Measurements from ENCODE around the gene PRKCSH.
A peak's percentile ranks its signal among the peaks of the same experiment; 100 is the strongest.
"Not testable (repeated sequence)": the region's sequence is repeated elsewhere in the genome, so short reads cannot be mapped to it uniquely, and the experiment has no call there.

PRKCSH gene

DNA sequence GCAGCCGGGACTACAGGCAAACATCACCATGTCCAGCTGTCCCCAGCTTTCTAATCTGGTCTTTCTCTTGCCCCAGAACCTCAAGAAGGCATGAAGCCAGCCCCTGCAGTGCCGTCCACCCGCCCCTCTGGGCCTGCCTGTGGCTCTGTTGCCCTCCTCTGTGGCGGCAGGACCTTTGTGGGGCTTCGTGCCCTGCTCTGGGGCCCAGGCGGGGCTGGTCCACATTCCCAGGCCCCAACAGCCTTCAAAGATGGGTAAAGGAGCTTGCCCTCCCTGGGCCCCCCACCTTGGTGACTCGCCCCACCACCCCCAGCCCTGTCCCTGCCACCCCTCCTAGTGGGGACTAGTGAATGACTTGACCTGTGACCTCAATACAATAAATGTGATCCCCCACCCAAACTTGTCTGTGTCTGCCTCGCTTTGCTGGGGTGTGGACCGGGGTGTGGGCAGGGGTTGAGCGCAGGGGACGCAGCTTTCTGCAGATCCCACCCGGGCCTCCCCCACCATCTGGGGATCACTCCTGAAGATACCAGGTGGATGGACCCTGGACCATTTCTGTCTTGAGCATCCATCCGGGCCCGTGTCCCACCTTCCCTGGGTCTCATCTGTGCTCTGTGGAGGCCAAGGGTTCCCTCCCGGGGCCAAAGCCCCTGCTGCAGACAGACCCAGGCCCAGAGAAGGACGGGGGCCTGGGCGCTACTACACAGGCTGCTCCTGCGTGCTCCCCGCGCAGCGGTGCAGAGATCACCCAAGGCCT is 15.3 kb downstream of the PRKCSH start:
- no peak for DNase-seq (ENCODE audit: low read depth)

DNA sequence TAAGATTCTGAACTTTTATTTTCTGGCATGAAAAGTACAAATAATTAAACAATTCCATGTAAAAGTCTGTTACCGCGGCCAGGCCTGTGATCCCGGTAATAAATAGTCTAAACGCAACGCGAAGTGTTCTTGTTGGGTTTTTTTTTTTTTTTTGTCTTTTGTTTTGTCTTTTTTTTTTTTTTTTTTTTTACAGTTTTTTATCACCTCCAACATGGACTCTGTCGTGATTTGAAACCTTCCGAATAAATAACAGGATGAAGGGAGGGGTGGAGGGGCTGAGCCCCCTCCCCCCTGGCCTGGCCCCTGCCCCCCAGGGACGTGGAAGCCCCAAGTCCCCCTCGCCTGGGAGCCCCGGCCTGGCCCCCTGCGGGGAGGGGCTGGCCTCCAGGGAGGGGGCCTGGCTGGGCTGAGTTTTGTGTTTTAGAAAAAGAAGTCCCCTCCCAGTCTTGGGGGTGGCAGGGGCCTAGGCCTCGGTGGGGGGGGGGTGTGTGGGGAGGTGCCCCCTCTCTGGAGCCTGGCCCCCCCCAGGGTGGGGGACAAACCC is 16.0 kb downstream of the PRKCSH start:
- DNase-seq (ENCODE audit: low read depth), result no peak

DNA sequence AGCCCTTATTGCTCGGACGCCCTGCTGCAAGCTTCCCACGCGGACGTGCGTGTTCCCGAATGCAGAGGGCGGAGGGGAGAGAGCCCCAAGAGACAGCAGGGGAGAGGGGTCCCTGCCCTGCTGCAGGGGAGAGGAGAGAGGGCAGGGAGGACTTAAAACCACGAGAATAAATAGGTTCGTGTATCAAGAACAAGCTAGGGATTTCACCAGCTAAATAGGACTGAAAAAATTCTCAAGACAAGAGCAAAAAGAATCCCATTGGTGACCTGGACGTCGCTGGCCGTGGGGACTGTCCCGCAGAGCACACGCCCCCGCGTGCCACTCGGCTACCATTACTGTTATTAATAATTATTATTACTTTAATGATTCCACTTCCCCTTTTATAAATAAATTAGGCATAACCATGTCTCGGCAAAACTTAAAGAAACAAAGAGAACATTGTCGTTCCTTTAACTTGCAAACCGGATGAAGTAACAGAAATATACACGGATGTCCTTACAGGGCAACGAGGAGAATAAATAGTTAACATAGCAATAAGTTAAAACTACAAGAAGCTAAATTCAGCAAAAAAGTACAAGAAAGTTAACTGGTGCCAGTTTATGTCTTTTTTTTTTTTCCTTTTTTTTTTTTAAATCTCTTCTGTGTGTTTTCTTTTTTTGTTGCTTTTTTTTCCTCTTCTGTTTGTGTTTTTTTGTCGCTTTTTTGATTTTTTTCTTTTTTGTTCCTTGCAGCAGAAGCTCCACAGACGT is 16.6 kb downstream of the PRKCSH start:
- DNase-seq (ENCODE audit: low read depth), result no peak

DNA sequence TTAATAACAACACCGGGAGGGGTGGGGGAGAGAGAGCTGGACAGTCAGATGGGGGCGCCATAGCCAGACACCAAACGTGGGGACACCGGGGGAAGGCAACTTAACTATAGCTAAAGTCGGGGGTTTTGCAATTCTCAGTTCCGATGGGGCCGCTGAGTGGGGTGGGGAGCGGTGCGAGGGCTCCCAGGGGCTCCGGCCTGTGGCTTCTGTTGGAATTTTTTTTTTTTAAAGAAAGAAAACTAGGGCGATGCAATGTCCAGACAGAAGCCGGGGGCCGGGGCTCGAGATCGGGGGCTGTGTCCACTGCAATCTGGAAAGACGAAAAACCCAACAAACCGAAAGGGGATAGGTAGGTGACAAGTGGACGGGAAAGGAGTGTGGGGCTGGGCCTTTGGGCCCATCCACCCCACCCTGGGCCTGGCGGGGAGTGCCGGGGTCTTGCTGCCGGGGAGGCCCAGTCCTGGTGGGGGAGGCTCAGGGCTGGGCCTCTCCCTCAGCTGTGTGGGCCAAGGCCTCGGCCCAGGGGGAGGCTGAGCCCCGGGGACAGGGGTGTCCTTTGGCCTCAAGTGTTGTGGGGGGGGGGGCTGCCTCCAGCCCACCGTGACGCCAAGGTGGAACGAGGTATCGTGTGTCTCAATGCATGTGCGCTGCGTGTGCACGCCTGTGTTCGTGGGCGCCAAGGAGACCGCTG is 17.3 kb downstream of the PRKCSH start:
- DNase-seq (ENCODE audit: low read depth), result no peak

DNA sequence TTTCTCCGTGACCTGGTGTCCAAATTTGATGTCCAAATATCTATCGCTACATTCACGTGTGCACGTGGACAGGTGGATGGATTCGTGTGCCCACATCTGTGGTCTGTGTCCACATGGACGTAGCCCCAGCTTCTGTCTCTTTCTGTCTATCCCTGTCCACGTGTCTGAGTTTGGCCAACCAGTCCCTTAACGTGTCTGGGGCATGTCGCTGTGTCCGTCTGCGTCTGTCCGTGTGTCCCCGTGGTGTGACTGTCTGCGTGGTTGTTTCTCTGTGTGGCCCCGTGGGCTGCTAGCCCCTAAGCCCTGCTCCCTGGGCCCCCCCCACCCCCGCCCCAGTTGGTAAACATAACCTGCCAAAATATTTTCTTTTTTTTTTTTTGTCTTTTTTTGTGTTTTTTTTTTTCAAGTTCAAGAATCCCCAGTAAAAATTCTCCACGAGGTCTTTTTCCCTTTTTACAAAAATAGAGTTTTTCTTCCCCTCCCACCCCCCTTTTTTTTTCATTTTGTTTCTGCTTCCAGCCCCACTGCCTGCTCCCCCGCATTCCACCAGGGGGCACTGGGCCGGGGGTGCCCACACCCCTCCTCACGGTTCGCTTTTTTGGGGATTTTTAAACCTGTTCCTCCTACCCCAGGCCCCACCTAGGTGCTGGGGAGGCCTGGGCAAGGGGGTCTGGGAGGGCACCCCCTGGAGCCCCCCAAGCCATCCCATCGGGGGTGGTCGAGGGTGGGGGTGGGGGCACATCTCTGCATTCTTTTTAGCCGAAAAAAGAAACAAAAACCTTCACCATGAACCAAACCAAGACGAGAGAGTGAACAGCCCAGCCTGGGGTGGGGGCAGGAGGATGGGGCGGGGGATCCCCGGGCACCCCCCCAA is 18.3 kb downstream of the PRKCSH start:
- DNase-seq (ENCODE audit: low read depth), result no peak

DNA sequence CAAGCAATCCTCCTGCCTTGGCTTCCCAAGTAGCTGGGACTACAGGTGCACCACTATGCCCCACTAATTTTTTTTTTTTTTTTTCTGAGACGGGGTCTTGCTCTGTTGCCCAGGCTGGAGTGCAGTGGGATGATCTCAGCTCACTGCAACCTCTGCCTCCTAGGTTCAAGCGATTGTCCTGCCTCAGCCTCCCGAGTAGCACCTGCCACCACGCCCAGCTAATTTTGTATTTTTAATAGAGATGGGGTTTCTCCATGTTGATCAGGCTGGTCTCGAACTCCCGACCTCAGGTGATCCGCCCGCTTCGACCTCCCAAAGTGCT is 19.8 kb downstream of the PRKCSH start:
- not testable (repeated sequence) for DNase-seq (ENCODE audit: low read depth)

DNA sequence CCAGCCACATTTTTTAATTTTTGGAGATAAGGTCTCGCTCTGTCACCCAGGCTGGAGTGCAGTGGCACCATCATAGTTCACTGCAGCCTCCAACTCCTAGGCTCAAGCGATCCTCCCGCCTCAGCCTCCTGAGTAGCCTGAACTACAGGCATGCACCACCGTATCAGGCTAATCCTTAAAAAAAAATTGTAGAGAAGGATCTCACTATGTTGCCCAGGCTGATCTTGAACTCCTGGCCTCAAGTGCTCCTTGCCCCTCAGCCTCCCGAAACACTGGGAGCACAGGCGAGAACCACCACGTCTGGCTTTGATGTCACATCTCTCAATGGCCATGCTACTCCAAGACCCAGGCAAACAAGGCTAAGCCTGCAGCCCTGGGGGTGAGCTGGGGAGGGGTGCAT is 21.2 kb downstream of the PRKCSH start:
- DNase-seq (ENCODE audit: low read depth), result no peak

DNA sequence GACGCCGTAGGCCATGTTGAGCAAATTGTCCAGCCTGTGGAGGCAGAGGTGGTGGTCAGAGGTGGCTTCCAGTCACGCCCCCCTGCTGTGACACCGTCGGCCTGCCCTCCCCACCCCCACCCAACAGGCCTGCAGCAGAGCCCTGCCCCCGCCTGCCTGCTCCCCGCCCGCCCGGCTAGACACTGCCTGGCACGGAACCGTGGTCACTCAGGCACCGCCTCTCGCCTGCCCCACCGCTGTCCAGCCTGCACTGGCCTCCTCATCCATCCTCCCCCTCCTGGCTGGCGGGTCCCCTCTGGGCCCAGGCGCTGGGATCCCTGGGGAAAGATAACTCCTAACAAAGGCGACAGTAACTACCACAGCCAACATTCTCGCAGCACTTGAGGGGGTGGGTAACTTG is 21.7 kb downstream of the PRKCSH start:
- DNase-seq (ENCODE audit: low read depth), result peak; percentile 71

DNA sequence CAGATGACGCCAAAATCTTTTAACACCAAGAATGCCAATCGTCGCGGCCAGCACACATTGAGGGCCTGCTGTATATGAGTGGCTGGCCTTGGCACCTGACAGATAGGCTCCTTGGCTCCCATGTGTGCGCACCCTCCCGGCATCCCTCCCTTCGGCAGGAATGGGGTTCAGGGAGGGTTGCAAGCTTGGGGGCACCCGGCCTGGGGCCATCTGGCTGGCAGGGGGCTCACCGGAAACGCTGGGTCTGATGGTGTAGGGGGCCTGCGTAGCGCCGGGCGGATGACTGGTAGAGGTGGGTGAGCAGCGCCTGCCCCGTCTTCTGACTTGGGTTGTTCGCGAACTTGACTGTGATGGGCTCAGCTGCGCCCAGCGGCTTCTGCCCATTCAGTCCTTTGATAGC is 22.4 kb downstream of the PRKCSH start:
- DNase-seq (ENCODE audit: low read depth), result no peak

DNA sequence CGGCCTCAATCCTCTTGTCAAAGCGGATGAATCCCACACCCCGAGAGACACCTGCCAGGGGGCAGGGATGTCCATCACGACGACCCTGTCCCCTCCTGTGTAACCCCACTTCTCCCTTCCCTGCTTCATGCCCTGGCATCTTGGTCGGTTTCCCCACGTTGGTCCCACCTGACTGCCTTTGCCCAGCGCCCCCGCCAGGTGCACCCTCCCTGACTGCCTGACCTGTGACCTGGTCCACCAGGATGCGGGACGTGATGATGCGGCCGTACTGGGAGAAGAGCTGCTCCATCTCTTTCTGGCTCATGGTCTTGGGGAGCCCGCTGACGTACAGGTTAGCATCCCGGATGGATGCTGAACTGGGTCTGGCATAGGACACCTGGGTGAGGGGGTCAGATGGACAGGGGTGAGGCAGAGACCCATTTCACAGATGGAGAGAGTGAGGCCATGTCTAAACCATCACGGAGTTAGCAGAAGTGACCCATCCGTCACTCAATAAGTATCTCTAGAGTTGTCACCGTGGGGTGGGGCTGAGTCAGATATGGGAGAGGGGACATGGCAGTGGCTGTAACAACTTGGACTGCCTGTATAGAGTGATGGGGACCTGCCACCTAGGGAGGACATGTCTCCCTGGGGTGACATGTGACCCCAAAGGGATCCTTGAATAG is 22.9 kb downstream of the PRKCSH start:
- DNase-seq (ENCODE audit: low read depth), result no peak

DNA sequence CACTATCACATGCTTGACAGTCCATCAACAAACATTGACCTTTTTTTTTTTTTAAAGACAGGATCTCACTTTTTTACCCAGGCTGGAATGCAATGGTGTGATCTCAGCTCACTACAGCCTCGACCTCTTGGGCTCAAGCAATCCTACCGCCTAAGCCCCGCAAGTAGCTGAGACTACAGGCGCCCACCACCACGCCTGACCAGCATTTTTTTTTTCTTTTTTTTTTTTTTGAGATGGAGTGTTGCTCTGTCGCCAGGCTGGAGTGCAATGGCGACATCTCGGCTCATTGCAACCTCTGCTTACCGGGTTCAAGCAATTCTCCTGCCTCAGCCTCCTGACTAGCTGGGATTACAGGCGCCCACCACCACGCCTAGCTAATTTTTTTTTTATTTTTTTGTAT is 23.5 kb downstream of the PRKCSH start:
- not testable (repeated sequence) for DNase-seq (ENCODE audit: low read depth)

DNA sequence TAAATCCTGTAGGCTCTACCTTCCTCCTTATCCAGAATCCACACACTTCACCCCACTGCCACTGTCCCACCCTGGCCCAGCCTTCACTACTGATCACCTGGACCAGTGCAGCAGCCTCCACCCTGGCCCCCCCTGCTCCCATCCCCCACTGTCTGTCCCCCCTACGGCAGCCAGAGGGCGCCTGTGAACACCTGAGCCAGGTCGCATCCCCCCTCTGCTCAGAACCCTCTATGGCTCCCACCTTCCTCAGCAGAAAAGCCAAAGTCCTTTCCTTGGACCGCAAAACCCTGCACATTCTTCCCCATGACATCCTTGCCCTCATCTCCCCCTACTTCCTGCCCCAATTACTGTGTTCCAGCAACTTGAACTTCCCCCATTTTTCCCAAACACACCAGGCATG is 24.8 kb downstream of the PRKCSH start:
- DNase-seq (ENCODE audit: low read depth), result no peak

DNA sequence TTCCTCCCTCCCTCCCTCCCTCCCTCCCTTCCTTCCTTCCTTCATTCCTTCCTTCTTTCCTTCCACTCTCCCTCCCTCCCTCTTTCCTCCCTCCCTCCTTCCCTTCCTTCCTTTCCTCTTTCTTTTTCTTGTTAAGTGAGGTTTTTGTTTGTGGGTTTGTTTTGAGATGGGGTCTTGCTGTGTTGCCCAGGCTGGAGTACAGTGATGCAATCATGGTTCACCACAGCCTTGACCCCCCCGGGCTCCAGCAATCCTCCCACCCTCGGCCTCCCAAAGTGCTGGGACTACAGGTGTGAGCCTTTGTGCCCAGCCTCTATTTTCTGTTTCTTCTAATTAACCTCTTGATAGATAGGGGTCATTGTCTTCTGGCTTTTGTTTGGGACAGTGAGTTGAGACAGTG is 26.0 kb downstream of the PRKCSH start:
- DNase-seq (ENCODE audit: low read depth), result no peak

DNA sequence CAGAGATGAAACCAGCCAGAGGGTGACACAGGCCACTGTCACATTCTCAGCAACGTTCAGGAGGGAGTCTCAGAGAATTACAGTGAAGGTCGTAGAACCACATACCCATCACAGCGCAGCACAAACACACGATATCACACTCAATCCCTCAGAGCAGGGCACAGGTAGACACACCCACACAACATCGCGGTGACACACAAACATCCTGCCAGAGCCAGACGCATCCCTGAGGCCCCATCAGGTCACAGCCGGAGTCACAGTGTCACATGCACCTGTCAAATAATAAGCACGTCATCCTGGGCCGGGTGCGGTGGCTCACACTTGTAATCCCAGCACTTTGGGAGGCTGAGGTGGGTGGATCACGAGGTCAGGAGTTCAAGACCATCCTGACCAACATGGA is 28.0 kb downstream of the PRKCSH start:
- DNase-seq (ENCODE audit: low read depth), result no peak

DNA sequence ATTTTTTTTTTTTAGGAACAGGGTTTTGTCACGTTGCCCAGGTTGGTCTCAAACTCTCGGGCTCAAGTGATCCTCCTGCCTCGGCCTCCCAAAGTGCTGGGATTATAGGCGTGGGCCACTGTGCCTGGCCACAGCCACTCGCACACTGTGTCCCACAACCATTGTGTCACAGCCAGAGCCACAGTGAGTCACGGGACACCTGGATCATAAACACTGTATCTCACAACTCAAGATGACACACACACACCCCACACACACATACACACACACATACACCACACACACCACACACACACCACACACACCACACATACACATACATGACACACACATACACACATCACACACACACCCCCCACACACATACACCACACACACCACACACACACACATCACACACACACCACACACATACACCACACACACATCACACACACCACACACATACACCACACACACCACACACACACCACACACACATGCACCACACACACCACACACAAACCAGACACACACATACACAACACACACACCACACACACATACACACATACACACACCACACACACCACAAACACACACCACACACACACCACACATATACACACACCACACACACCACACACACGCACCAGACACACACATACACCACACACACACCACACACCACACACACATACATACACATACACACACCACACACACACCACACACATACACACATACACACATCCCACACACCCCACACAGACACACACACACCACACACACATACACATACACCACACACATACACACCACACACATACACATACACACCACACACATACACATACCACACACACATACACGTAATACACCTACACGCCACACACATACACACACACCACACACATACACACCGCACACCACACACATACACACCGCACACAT is 29.2 kb downstream of the PRKCSH start:
- no peak for DNase-seq (ENCODE audit: low read depth)

DNA sequence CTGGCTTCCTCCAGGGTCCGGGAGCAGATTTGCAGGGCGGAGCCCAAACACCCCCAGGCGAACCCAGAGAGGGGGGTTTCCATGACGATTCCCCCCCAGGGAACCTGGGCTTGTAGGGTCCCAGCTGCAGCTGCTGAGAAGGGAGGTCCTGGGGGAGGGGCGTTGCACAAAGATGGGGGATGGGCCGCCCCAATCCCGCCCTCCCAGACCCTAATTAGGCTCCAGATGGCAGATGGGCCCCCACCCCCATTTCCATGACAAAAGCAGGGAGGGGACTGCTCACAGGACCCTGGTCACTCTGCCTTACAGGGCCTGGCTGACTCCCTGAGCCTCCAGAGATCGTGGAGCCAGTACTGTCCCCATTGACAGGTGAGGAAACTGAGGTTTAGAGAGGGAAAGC is 30.2 kb downstream of the PRKCSH start:
- DNase-seq (ENCODE audit: low read depth), result no peak

DNA sequence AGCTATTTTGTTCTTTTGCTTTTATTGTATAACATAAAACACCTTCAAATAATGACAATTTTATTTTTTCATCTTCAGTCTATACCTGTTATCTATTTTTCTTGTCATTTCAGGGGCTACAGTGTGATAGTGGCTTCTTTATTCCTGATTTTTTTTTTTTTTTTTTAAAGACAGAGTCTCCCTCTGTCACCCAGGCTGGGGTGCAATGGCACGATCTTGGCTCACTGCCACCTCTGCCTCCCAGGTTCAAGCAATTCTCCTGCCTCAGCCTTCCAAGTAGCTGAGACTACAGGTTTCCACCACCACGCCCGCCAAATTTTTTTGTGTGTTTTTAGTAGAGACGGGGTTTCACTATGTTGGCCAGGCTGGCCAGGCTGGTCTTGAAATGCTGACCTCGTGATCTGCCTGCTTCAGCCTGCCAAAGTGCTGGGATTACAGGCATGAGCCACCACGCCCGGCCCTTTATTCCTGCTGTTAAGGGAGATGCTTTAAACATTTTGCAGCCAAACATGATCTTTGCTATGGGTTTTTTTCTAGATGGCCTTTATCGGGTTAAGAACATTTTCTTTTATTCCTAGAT is 32.9 kb downstream of the PRKCSH start:
- not testable (repeated sequence) for DNase-seq (ENCODE audit: low read depth)

DNA sequence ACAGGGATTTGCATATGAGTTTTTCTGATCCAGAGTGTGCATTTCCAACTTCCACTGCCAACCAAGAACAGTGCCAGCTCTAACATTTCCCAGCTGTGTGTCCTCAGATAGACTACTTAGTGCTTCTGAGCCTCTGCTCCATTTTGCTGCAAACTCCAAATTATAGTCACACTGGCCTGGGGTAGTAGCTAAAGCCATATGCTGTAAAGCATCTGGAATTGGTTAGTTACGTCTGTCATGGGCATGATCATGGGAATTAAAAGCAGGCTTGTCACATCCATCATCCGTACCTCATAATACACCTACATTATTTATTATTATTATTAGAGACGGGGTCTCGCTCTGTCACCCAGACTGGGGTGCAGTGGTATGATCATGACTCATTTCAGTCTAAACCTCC is 38.3 kb downstream of the PRKCSH start:
- DNase-seq (ENCODE audit: low read depth), result no peak

DNA sequence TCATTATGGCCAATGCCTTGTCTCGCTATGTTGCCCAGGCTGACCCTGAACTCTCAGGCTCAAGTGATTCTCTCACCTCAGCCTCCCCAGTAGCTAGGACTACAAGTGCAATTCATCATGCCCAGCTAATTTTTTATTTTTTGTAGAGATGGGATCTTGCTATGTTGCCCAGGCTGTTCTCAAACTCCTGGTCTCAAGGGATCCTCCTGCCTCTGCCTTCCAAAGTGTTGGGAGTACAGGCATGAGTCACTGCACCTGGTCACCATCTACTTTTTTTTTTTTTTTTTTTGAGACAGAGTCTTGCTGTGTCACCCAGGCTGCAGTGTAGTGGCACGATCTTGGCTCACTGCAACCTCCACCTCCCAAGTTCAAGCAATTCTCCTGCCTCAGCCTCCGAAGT is 39.9 kb downstream of the PRKCSH start:
- not testable (repeated sequence) for DNase-seq (ENCODE audit: low read depth)

DNA sequence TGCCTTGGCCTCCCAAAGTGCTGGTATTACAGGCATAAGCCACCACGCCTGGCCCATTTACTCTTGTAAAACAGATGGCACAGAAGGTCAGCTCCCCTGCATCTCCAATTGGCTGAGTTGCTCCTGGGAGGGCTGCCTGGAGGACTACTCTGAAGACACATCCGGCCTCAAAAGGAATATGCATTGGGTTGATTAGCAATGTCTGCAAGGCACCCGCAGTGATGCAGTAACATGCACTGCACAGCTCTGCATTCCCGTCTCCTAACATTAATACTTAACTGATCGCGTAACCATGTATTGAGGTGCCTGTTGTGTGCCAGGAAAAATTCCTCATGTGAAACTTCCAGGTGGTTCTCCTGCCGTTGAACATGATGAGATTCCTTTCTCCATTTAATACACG is 40.4 kb downstream of the PRKCSH start:
- DNase-seq (ENCODE audit: low read depth), result no peak

All from amniotic epithelial cell (primary cell).